Mesodermal cell (in vitro differentiated cells): ENCODE data around the gene KDM4B.

ENCODE experiments used
- H3K27ac ChIP-seq: 2 replicates; pipeline ENCODE4 v1.7.0; 2013; ENCODE audit warnings: mild to moderate bottlenecking, low read depth, low read length, moderate library complexity; ENCODE audit not compliant: severe bottlenecking
- H3K36me3 ChIP-seq: 2 replicates; pipeline ENCODE4 v1.7.1; 2013; ENCODE audit warnings: mild to moderate bottlenecking, low read length, moderate library complexity; ENCODE audit not compliant: control insufficient read depth, insufficient read depth
- H3K4me1 ChIP-seq: one replicate; pipeline ENCODE4 v1.7.1; 2013; ENCODE audit warnings: mild to moderate bottlenecking, low read length; ENCODE audit not compliant: insufficient read depth, control insufficient read depth, poor library complexity, severe bottlenecking
- H3K4me3 ChIP-seq: 2 replicates; pipeline ENCODE4 v1.7.0; 2013; ENCODE audit warnings: low read length, control low read depth, mild to moderate bottlenecking; ENCODE audit not compliant: insufficient read depth, poor library complexity, severe bottlenecking; ENCODE audit errors: extremely low read depth
- H3K9me3 ChIP-seq: 2 replicates; pipeline ENCODE4 v1.7.1; 2013; ENCODE audit warnings: mild to moderate bottlenecking, low read length, moderate library complexity; ENCODE audit not compliant: control insufficient read depth
- WGBS, 2 experiments: methylation state at CpG; one replicate each; pipeline ENCODE4 v1.1.5; 2013; ENCODE audit warnings: missing lambda C conversion rate in 2 of 2; ENCODE audit not compliant: insufficient coverage in 2 of 2; 5-methylcytosine and 5-hydroxymethylcytosine counted together

Gene KDM4B

DNA sequence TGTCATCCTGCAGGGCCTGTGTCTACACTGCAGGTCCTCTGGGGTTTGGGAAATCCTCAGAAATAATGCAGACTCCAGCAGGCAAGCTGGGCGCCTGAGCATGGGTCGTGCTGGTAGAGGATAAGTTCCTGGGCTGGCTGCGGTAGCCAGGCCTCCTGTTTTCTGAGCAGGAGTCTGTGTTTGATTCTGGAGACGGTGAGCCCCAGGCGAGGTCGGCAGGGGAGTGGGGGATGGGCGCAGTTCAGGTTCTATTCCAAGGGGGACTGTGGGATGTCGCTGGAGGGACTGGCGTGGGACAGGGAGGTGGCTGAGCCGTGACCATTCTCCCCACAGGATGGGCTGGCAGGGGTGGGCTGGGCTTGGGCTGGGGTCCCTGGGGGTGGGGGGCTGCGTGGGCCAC, 154.7 kb downstream of the KDM4B start:
- 60 to 64% methylated on average over 8 to 10 of the region's 11 CpGs for WGBS, 2 experiments
- H3K4me1 ChIP-seq = peaks cover 53% of the 10 kb centered on the region

GRCh38 chr19:5124111-5124855, 155.4 kb downstream of the KDM4B start:
- WGBS, 2 experiments = 99 to 100% methylated on average over 14 to 21 of the region's 21 CpGs
- no peaks in the 10 kb centered on the region for H3K9me3 ChIP-seq
- H3K4me3 ChIP-seq = no peak overlapping the region
- peaks cover 33% of the 10 kb centered on the region for H3K36me3 ChIP-seq
- no peak overlapping the region for H3K27ac ChIP-seq
- peaks cover 57% of the 10 kb centered on the region for H3K4me1 ChIP-seq

More for the DNA sequence above, 154.7 kb downstream of the KDM4B start:
- peaks cover 36% of the 10 kb centered on the region for H3K36me3 ChIP-seq
- no peak overlapping the region for H3K27ac ChIP-seq
- H3K9me3 ChIP-seq = no peaks in the 10 kb centered on the region
- no peak overlapping the region for H3K4me3 ChIP-seq

DNA sequence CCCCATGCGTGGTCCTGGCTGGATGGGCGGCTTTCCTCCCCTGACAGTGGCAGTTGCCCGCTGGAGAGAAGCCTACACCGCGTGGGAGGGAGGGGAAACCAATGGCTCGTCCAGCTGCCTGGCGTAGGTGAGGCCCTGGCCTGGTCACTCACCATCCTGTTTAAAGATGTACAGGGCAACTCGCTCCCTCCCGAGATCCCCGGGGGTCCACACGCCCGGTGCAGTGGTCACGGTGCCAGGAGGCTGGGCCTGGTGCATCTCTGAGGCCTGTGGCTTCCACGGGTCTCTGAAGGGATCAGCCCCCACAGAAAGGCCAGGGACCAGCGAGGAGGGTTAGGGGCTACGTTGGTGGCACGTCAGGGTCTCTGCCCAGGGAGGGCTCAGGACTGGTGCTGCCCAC, 156.5 kb downstream of the KDM4B start:
- Histone ChIP-seq H3K4me1 (peaks cover 57% of the 10 kb centered on the region), H3K27ac (peak overlapping the region; percentile 66)

GRCh38 chr19:5125797-5126497, 157.0 kb downstream of the KDM4B start:
- Histone ChIP-seq H3K4me3 (no peak overlapping the region), H3K36me3 (peaks cover 22% of the 10 kb centered on the region), H3K9me3 (no peaks in the 10 kb centered on the region), H3K27ac (peak overlapping the region; percentile 66), H3K4me1 (peaks cover 59% of the 10 kb centered on the region)
- WGBS, 2 experiments = 46 to 47% methylated on average over 19 to 20 of the region's 21 CpGs

More for the DNA sequence above, 156.5 kb downstream of the KDM4B start:
- no peaks in the 10 kb centered on the region for H3K9me3 ChIP-seq
- no peak overlapping the region for H3K4me3 ChIP-seq
- 89 to 90% methylated on average over 12 to 13 of the region's 17 CpGs for WGBS, 2 experiments
- H3K36me3 ChIP-seq = peaks cover 26% of the 10 kb centered on the region

- Histone ChIP-seq H3K4me1 (peaks cover 60% of the 10 kb centered on the region), H3K27ac (peak overlapping the region; percentile 66), H3K4me3 (no peak overlapping the region), H3K9me3 (no peaks in the 10 kb centered on the region), H3K36me3 (peaks cover 19% of the 10 kb centered on the region)
- WGBS, 2 experiments = 89 to 95% methylated on average over 14 to 21 of the region's 26 CpGs
These were observed 157.7 kb downstream of the KDM4B start for GRCh38 chr19:5126498-5127223.

DNA sequence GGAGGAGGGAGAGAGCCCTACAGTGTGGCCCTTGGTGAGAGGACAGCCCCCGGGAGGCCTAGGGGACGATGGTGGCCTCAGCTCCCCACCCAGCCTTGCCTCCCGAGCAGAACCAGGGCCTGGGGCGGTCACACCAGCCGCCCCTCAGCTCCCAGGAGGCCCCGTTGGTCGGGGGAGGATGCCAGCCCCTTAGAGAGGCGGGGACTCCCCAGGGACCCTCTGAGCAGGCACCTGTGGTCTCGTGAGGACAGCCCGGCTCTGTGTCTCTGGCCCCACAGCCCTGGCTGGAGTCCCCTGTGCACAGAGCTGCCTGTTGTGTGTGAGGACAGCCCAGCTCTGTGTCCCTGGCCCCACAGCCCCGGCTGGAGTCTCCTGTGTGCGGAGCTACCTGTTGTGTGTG, 158.8 kb downstream of the KDM4B start:
- Histone ChIP-seq H3K4me1 (peaks cover 56% of the 10 kb centered on the region), H3K4me3 (no peak overlapping the region), H3K36me3 (peaks cover 16% of the 10 kb centered on the region), H3K27ac (peak overlapping the region; percentile 80), H3K9me3 (no peaks in the 10 kb centered on the region)
- 68 to 87% methylated on average over 6 to 9 of the region's 12 CpGs for WGBS, 2 experiments

GRCh38 chr19:5128251-5128935, 159.5 kb downstream of the KDM4B start:
- Histone ChIP-seq H3K9me3 (no peaks in the 10 kb centered on the region), H3K4me3 (no peak overlapping the region), H3K36me3 (peaks cover 12% of the 10 kb centered on the region), H3K4me1 (peaks cover 52% of the 10 kb centered on the region), H3K27ac (peak overlapping the region; percentile 84)
- 55 to 67% methylated on average over 15 to 16 of the region's 25 CpGs for WGBS, 2 experiments

DNA sequence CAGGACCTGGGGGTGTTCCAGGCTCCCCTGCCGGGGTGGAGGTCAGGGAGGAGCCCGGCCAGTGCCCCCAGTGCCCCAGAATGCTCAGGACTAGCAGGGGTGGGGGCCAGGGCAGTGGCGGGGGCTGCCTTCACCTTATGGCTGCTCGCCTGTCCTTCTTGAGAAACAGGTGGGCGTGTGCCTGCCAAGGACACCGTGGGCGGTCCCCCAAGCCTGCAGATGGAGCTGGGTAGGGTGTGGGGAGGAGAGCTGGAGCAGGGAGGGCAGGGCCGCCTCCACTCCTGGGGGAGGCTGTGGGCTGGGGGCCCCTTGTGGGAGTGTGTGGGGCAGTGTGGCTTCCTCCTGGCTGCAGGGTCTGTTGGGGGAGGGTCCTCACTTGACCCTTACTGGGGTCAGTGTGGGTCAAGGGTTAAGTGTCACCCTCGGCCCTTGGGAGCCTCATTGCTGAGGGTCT, 160.1 kb downstream of the KDM4B start:
- Histone ChIP-seq H3K27ac (peak overlapping the region; percentile 84), H3K36me3 (peaks cover 13% of the 10 kb centered on the region), H3K9me3 (no peaks in the 10 kb centered on the region), H3K4me1 (peaks cover 47% of the 10 kb centered on the region), H3K4me3 (no peak overlapping the region)
- 50 to 59% methylated on average over 3 to 8 of the region's 9 CpGs for WGBS, 2 experiments

GRCh38 chr19:5129691-5130090, 160.8 kb downstream of the KDM4B start:
- H3K36me3 ChIP-seq = peaks cover 18% of the 10 kb centered on the region
- 95 to 96% methylated on average over 12 of the region's 13 CpGs for WGBS, 2 experiments
- peak overlapping the region; percentile 84 for H3K27ac ChIP-seq
- no peaks in the 10 kb centered on the region for H3K9me3 ChIP-seq
- no peak overlapping the region for H3K4me3 ChIP-seq
- peaks cover 45% of the 10 kb centered on the region for H3K4me1 ChIP-seq

DNA sequence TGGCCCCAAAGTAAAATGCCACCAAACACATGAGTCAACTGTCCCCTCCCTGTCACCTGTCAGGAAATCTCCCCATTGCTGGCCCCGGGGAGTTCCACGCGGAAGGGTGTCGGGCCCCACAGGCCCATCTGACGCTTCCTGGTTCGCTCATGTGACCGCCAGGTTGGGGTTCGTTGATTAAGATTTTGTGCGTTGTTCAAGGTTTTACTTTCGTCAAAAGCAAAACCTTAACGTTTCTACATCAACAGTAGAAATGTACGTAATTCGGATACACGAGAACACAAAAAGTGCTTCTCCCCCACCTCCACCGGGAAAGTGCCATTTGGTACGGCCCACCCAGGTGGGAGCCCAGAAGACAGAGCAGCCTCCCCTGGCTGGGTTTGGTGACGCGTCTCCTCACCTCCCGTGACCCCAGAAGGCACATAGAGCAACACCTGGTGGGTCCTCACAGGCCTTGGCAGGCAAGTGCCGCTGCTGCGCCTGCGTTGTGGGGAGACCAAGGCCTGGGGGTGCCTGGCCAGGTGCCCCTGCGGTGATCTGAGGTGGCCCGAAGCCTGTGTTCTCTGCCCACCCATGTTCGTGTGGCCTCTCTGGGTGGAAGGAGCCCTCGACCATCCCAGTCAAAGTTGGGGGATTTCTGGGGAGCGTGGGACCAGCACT, 161.6 kb downstream of the KDM4B start:
- Histone ChIP-seq H3K9me3 (no peaks in the 10 kb centered on the region), H3K36me3 (peaks cover 26% of the 10 kb centered on the region), H3K4me1 (peaks cover 37% of the 10 kb centered on the region), H3K27ac (no peak overlapping the region), H3K4me3 (no peak overlapping the region)
- 90 to 94% methylated on average over 23 to 27 of the region's 27 CpGs for WGBS, 2 experiments
